HG03064 (cell line): ENCODE data around the gene SLC25A29.

Source experiments
- ATAC-seq: cut with Tn5 transposase; IDR thresholded peaks from one replicate; pipeline ENCODE4 v1.9.1; 2021; ENCODE audit warnings: low read depth; ENCODE audit not compliant: unreplicated experiment

Gene SLC25A29

DNA sequence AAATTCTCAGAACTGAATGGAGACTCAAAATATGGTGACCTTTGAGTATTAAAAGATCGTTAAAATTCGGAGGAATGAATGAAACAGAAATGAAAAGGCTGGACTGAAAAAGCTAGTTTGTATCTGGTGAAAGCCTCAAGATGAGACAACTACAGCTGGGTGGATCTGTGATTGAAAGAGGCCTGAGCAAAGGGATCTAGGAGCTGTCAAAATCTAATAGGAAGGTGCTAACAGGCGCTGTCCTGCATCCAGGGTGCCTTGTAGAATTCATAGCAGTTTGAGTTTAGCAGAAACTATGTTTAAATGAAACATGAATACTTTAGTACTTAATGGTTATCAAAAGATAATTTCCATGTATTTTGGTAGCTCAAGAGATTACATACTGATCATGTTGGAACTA, 65.0 kb downstream of the SLC25A29 start:
- ATAC-seq = no peak
